Skin epidermis (tissue), 12 donors: ENCODE results near the gene H2AZ1.

ENCODE experiments used
- H3K27ac ChIP-seq, 21 experiments: fragments of 200-600 bp; sonication (generic) in 11 of 21; one replicate each; pipeline ENCODE4 v1.5.0; 2020; ENCODE audit warnings: mild to moderate bottlenecking in 3 of 21, inconsistent platforms in 2 of 21, moderate library complexity in 2 of 21
- H3K4me3 ChIP-seq, 7 experiments: fragments of 200-600 bp; sonication (generic) in 2 of 7; one replicate each; pipeline ENCODE4 v1.5.0; 2020; ENCODE audit warnings: inconsistent platforms in 2 of 7, mild to moderate bottlenecking in 2 of 7, moderate library complexity in 1 of 7

The H2AZ1 gene

GRCh38 chr4:99947190-99947578 lies 2.9 kb downstream of the H2AZ1 start:
- Histone ChIP-seq H3K4me3 (peak overlapping the region; percentile 64 to 93 (median 90)), H3K27ac (peak overlapping the region; percentile 71 to 99 (median 95))

DNA sequence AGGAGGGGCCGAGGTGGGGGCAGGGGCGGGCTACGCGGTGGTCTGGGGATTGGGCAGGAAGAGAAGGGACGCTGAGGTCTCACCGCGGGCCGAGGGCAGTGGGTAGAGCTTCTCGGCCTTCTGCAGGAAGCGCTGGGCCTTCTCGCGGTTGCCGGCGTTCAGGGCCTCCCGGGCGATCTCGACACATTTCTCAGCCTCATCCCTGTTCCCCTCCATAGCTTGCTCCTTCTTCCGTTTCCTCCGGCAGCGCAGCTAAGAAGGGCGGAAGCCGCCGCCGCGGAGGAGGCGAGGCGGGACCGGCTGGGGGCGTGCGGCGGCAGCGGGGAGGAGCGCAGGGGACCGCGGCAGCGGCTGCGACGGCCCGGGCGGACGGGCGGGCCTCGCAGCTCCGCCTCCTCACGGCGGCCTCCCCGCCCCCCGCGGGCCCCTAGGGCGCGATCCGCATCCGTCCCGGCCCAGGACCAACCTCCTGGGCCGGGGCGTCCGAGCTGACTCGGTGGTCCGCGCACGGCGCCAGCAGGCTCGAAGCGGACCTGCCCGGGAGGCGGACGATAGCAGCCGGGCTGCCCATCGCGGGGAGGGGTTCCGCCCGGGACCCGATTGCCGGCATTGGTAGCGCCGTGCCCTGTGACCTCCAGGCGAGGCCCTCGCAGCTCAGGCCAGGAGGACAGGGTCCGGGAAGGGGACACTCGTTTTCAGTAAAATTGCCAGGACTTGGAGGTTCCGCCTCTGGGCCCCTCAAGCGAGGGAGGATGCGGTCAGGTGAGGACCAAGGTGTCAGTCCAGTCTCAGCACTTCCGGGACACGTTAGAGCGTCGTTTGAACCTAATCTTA lies 3.5 kb downstream of the H2AZ1 start, which contains the start of gene DNAJB14:
TSS of gene DNAJB14 (minus strand) at position 263 of the 834 bp plus-strand sequence. CDS start at position 216, 47 bp downstream.
- H3K4me3 ChIP-seq = peak within 1 kb of the TSS; percentile 64 to 93 (median 90)
- H3K27ac ChIP-seq = peak within 1 kb of the TSS; percentile 71 to 99 (median 95)

DNA sequence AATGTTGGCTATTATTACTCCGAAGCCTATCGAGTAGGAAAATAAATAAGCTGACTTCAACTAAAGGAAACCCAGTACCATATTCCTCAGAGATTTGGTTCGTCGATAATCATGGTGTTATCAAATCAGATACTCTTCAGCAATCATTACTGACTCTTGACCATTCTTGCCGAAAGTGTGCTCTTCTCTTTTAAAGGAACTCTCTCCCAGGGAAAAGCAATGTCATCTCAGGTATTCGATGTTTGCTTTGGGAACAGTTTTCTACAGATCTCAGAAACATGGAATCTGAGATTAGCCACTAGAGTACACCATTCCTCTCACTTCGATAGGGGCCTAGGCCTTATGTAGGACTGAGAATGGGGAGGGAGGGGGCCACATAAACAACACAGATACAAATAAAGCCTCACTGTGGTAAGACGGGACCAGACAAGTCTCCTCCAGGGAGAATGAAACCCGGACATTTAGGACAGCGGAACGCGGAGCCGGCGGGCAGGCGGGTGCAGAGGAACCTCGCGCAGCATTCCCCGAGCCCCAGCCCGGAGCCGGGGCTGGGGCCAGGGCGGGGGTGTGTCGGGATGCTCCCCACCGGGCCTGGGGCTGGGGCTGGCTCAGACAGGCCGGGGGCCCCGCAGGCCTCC lies 4.2 kb downstream of the H2AZ1 start:
- Histone ChIP-seq H3K27ac (peak overlapping the region; percentile 71 to 99 (median 95)), H3K4me3 (peak overlapping the region; percentile 64 to 93 (median 90))

- no peak overlapping the region for H3K4me3 ChIP-seq
Measured at GRCh38 chr4:99943904-99944437, 6.1 kb downstream of the H2AZ1 start.

GRCh38 chr4:99938243-99938753 lies 11.8 kb downstream of the H2AZ1 start:
- H3K4me3 ChIP-seq = no peak overlapping the region
- H3K27ac ChIP-seq = no peak overlapping the region

More at GRCh38 chr4:99943904-99944437, 6.1 kb downstream of the H2AZ1 start:
- H3K27ac ChIP-seq = no peak overlapping the region

GRCh38 chr4:99934891-99935290 lies 15.2 kb downstream of the H2AZ1 start:
- no peak overlapping the region for H3K4me3 ChIP-seq

DNA sequence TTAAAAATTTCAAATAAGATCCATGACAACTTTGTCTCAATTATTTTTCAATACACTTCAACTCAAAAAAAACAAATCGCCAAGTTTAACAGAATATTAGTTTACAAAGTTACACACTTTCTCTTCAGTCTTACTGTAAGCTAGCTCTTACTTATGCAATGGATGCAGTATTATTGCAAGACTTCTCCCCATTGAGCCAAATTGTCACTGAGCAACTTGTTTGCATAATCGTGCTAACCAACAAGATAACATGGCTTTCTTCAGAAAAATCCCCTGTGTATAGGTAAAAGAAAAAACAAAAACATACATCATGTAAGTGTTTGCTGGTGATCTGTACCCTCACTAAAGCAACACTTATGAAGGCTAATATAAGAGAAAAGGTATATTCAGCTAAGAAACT lies 22.5 kb downstream of the H2AZ1 start:
- no peak overlapping the region for H3K4me3 ChIP-seq
- H3K27ac ChIP-seq = no peak overlapping the region

More at GRCh38 chr4:99934891-99935290, 15.2 kb downstream of the H2AZ1 start:
- H3K27ac ChIP-seq = no peak overlapping the region

DNA sequence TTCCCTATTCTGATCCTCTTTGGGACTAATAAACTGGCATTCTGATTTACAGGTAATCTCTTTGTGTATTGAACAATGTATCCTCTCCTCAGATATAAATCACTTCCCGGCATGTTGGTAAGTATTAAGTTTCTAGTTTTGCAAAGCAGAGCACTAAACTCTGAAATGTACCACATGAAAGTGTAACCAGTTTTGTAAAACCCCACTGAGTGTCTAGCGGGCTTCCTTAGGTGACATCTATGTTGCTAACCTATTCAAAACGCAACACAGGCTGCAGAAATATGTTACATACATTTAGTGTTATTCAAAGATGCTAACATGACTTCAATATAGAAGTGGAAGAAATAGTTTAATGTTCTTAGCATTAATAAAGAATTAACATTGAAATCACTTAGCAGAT lies 28.9 kb downstream of the H2AZ1 start:
- no peak overlapping the region for H3K27ac ChIP-seq
- H3K4me3 ChIP-seq = no peak overlapping the region

GRCh38 chr4:99918656-99919055 lies 31.4 kb downstream of the H2AZ1 start:
- Histone ChIP-seq H3K27ac (no peak overlapping the region), H3K4me3 (no peak overlapping the region)

DNA sequence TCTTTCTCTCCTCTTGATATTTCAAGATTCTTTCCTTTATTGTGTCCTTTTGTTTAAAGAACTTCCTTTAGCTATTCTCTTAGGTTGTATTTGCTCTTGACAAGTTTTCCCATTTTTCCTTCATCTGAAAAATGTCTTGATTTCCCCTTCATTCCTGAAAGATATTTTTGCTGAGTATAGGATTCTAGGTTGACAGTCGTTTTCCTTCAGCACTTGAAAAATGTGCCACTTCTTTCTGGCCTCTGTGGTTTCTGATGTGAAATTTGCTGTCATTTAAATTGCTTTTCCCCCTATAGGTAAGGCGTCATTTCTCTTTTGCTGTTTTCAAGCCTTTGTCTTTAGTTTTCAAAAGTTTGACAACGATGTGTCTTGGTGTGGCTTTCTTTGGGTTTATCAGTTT lies 32.5 kb downstream of the H2AZ1 start:
- no peak overlapping the region for H3K4me3 ChIP-seq
- H3K27ac ChIP-seq = no peak overlapping the region

DNA sequence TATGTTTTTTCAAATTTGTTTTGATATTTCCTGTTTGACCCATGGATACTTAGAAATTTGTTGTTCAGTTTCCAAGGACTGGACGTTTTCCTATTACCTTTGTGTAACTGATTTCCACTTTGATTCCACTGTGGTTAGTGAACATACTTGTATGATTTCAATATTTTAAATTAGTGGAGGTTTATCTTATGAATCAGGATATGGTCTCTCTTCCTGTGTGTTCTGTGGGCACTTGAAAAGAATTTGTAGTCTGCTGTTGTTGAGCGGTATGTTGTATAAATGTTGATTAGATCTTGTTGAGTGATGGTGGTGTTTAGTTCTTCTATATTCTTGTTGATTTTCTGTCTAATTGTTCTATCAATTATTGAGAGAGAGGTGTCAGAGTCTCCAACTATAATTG lies 34.6 kb downstream of the H2AZ1 start:
- Histone ChIP-seq H3K4me3 (no peak overlapping the region), H3K27ac (no peak overlapping the region)
